Measurements from ENCODE around the gene INMT.
"Not testable (repeated sequence)": the region's sequence is repeated elsewhere in the genome, so short reads cannot be mapped to it uniquely, and the experiment has no call there.

INMT gene

DNA sequence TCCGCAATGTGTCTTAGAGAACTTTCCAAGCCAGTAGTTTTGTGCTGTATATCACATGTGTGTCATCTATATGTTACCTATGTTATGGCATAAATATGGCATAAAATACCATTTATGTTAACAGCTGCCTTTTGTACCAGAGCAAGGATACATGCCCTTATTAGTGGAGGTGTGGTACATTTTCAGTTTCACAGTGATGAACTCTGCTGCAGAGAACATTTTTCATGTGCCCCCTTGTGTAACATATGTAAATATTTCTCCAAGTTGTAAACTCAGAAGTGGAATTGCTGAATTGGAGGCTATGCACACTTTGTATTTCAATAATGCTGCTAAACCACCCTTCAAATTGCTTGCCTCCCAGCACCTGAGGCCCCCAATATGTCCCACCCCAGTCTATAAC, 37.8 kb upstream of the INMT start:
- TF ChIP-seq JUND (IDR thresholded peaks at IDR 0.05; ENCODE audit: low read depth): no peak
- no peak for DNase-seq (ENCODE audit: low read depth in 1 of 2, low spot score in 1 of 2)
- in situ Hi-C loops (cut with HindIII; ENCODE audit: low pct_unique_long_range_greater_than_20kb, low sequenced_read_pairs): no loop called here

GRCh38 chr7:30717181-30717580, 34.8 kb upstream of the INMT start:
- TF ChIP-seq JUND (IDR thresholded peaks at IDR 0.05; ENCODE audit: low read depth): no peak
- in situ Hi-C loops (cut with HindIII; ENCODE audit: low pct_unique_long_range_greater_than_20kb, low sequenced_read_pairs): no loop called here
- no peak for DNase-seq (ENCODE audit: low read depth in 1 of 2, low spot score in 1 of 2)

DNA sequence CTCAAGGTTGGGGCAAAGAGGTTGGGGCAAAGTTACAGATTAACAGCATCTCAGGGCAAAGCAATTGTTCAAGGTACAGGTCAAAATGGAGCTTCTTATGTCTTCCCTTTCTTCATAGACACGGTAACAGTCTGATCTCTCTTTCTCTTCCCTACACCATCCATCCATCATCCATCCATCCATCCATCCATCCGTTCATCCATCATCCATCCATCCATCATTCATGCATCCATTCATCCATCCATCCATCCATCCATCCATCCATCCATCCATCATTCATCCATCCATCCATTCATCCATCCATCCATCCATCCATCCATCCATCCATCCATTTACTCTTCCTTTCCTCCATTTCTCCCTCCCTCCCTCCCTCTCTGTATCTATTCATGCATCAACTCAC, 32.5 kb upstream of the INMT start:
- DNase-seq (ENCODE audit: low read depth in 1 of 2, low spot score in 1 of 2); in situ Hi-C loops (cut with HindIII; ENCODE audit: low pct_unique_long_range_greater_than_20kb, low sequenced_read_pairs): not testable (repeated sequence)

GRCh38 chr7:30721211-30721610, 30.7 kb upstream of the INMT start:
- in situ Hi-C loops (cut with HindIII; ENCODE audit: low pct_unique_long_range_greater_than_20kb, low sequenced_read_pairs): no loop called here
- DNase-seq (ENCODE audit: low read depth in 1 of 2, low spot score in 1 of 2): no peak
- no peak for TF ChIP-seq JUND (IDR thresholded peaks at IDR 0.05; ENCODE audit: low read depth)

GRCh38 chr7:30722187-30722586, 29.7 kb upstream of the INMT start:
- TF ChIP-seq JUND (IDR thresholded peaks at IDR 0.05; ENCODE audit: low read depth): no peak
- no peak for DNase-seq (ENCODE audit: low read depth in 1 of 2, low spot score in 1 of 2)
- in situ Hi-C loops (cut with HindIII; ENCODE audit: low pct_unique_long_range_greater_than_20kb, low sequenced_read_pairs): no loop called here

GRCh38 chr7:30722671-30723070, 29.3 kb upstream of the INMT start:
- no peak for TF ChIP-seq JUND (IDR thresholded peaks at IDR 0.05; ENCODE audit: low read depth)
- in situ Hi-C loops (cut with HindIII; ENCODE audit: low pct_unique_long_range_greater_than_20kb, low sequenced_read_pairs): no loop called here
- no peak for DNase-seq (ENCODE audit: low read depth in 1 of 2, low spot score in 1 of 2)

GRCh38 chr7:30723776-30724175, 28.2 kb upstream of the INMT start:
- no peak for TF ChIP-seq JUND (IDR thresholded peaks at IDR 0.05; ENCODE audit: low read depth)
- DNase-seq (ENCODE audit: low read depth in 1 of 2, low spot score in 1 of 2): no peak
- in situ Hi-C loops (cut with HindIII; ENCODE audit: low pct_unique_long_range_greater_than_20kb, low sequenced_read_pairs): no loop called here

- TF ChIP-seq JUND (IDR thresholded peaks at IDR 0.05; ENCODE audit: low read depth): no peak
- DNase-seq (ENCODE audit: low read depth in 1 of 2, low spot score in 1 of 2): no peak
- in situ Hi-C loops (cut with HindIII; ENCODE audit: low pct_unique_long_range_greater_than_20kb, low sequenced_read_pairs): no loop called here
Observed at GRCh38 chr7:30726296-30727006, 25.5 kb upstream of the INMT start.

DNA sequence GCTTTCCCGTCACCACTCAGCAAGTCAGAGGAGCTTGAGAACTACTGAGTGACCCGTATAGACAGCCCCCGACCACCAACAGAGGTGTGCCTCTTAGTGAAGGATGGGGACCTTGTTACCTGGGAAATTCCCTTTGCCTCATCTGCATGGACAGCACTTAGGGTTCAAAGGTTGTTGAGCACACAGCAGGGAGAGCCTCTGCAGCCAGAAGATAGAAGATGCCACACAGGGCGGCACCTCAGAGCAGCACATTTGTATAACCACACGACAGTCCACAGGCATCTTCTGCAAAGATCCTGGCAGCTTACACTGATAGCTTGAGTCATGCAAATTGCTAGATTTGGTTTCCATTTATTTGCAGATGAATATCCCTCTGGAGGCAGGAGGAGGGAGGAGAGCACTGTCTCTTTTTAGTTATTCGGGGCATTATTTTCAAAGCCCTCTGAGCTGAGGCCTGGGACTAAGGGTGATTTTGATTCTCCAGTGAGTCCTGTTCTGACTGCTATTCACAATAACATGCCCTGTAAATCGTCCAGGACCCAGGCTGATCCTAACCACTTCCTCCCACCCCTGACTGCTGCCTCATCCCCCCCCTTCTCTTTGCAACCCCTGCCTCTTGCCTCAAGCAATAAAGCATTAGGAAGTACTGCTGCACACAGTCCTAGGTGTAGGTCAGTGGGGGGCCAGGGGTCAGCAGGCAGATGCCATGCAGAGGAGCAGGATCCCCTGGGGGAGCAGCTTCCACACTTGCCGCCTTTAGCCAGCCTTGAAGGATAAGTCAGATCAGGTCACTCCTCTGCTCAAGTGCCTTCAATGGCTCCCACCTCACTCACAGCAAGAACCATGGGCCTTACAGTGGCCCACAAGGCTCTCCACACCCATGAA, 24.6 kb upstream of the INMT start:
- TF ChIP-seq JUND (IDR thresholded peaks at IDR 0.05; ENCODE audit: low read depth): no peak
- in situ Hi-C loops (cut with HindIII; ENCODE audit: low pct_unique_long_range_greater_than_20kb, low sequenced_read_pairs): no loop called here
- no peak for DNase-seq (ENCODE audit: low read depth in 1 of 2, low spot score in 1 of 2)

DNA sequence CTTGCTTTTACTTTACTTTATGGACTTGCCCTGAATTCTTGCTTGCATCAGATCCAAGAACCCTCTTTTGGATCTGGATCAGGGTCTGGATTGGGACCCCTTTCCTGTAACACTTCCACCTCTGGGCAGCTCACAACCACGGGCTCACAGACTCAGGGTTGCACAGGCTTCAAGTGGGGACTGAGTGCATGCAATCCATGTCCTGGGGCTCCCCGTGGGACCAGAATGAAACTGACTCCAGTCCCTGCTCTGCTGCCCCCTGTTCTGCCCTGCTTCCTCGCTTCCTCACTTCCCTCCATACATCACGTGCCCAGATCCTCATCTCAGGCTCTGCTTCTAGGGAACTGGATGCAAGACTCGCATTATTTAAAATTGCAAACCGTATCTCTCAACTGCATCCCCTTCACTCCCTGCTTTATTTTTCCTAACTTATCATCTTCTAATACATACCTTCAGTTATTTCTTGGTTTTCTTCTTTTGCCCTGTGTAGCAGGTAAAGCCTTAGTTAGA, 23.3 kb upstream of the INMT start:
- in situ Hi-C loops (cut with HindIII; ENCODE audit: low pct_unique_long_range_greater_than_20kb, low sequenced_read_pairs): no loop called here
- DNase-seq (ENCODE audit: low read depth in 1 of 2, low spot score in 1 of 2): no peak
- no peak for TF ChIP-seq JUND (IDR thresholded peaks at IDR 0.05; ENCODE audit: low read depth)

DNA sequence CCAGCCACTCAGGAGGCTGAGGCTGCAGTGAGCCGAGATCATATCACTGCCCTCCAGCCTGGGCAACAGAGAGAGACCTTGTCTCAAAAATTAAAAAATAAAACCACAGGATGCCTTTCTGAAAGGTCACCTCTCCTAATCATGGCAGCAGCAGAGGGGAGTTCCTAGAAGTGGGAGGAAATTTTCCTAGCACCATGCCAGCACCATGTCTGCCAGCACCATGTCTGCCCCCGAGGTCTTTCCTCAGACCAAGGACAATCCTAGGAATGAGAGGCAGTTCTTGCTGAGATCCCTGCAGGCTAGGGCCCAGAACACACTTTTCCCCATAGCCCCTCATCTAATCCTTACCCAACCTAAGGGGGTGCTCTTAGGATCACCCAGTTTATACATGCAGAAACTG, 22.3 kb upstream of the INMT start:
- in situ Hi-C loops (cut with HindIII; ENCODE audit: low pct_unique_long_range_greater_than_20kb, low sequenced_read_pairs): no loop called here
- no peak for DNase-seq (ENCODE audit: low read depth in 1 of 2, low spot score in 1 of 2)
- no peak for TF ChIP-seq JUND (IDR thresholded peaks at IDR 0.05; ENCODE audit: low read depth)

GRCh38 chr7:30730097-30730496, 21.8 kb upstream of the INMT start:
- in situ Hi-C loops (cut with HindIII; ENCODE audit: low pct_unique_long_range_greater_than_20kb, low sequenced_read_pairs): no loop called here
- DNase-seq (ENCODE audit: low read depth in 1 of 2, low spot score in 1 of 2): no peak
- no peak for TF ChIP-seq JUND (IDR thresholded peaks at IDR 0.05; ENCODE audit: low read depth)

DNA sequence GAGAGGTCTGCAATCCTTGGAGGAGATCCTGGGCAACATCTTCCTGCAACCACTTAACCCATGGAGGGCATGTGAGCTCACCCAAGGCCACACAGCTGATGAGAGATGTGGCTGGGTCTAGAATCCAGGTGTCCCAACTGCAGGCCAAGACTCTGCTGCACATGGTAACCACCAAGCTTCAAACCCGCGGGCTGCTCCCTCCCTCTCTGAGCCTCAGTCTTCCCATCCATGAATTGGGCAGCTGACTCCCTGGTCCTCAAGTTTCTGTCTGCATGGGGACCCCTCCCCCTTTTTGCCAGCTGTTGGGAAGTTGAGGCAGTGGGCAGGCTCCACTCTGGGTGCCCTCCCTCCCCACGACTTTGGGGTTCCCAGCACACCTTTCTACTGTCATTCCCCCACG, 20.9 kb upstream of the INMT start:
- no peak for DNase-seq (ENCODE audit: low read depth in 1 of 2, low spot score in 1 of 2)
- in situ Hi-C loops (cut with HindIII; ENCODE audit: low pct_unique_long_range_greater_than_20kb, low sequenced_read_pairs): no loop called here
- no peak for TF ChIP-seq JUND (IDR thresholded peaks at IDR 0.05; ENCODE audit: low read depth)

Data from T47D (cell line).